Dedifferentiated amniotic fluid mesenchymal stem cell (primary cell): Measurements from ENCODE around the gene MAN2A1.

Experiments used
- DNase-seq: peaks from one replicate; pipeline ENCODE4 v3.0.0-alpha.2; 2016; ENCODE audit errors: extremely low spot score

The MAN2A1 gene

GRCh38 chr5:109689740-109690241 lies at the start of gene MAN2A1:
TSS of gene MAN2A1 (plus strand) at chr5:109689927. CDS start at chr5:109690418, 491 bp downstream.
- peak; percentile 47 for DNase-seq

- DNase-seq: no peak
These were observed 48.8 kb upstream of the MAN2A1 start for GRCh38 chr5:109640976-109641375.

- no peak for DNase-seq
These were observed 45.9 kb upstream of the MAN2A1 start for GRCh38 chr5:109643791-109644350.

- no peak for DNase-seq
These were observed 44.9 kb upstream of the MAN2A1 start for GRCh38 chr5:109644829-109645228.

- DNase-seq: no peak
These were observed 44.0 kb upstream of the MAN2A1 start for GRCh38 chr5:109645707-109646192.

- DNase-seq: no peak
These were observed 40.4 kb upstream of the MAN2A1 start for GRCh38 chr5:109649318-109649717.

GRCh38 chr5:109650493-109650892 lies 39.2 kb upstream of the MAN2A1 start:
- no peak for DNase-seq

GRCh38 chr5:109652096-109652495 lies 37.6 kb upstream of the MAN2A1 start:
- peak; percentile 63 for DNase-seq

- DNase-seq: no peak
These were observed 36.7 kb upstream of the MAN2A1 start for GRCh38 chr5:109653042-109653441.

GRCh38 chr5:109653561-109654239 lies 36.0 kb upstream of the MAN2A1 start:
- DNase-seq: no peak

GRCh38 chr5:109654455-109654854 lies 35.3 kb upstream of the MAN2A1 start:
- DNase-seq: no peak

- no peak for DNase-seq
These were observed 33.9 kb upstream of the MAN2A1 start for GRCh38 chr5:109655841-109656240.

GRCh38 chr5:109656829-109657228 lies 32.9 kb upstream of the MAN2A1 start:
- DNase-seq: peak; percentile 78

- DNase-seq: no peak
These were observed 29.8 kb upstream of the MAN2A1 start for GRCh38 chr5:109659901-109660300.

GRCh38 chr5:109660301-109660700 lies 29.4 kb upstream of the MAN2A1 start:
- DNase-seq: no peak

GRCh38 chr5:109668237-109668636 lies 21.5 kb upstream of the MAN2A1 start:
- DNase-seq: no peak

GRCh38 chr5:109668668-109669422 lies 20.9 kb upstream of the MAN2A1 start:
- DNase-seq: no peak

GRCh38 chr5:109669991-109670706 lies 19.6 kb upstream of the MAN2A1 start:
- DNase-seq: no peak

GRCh38 chr5:109671136-109671535 lies 18.6 kb upstream of the MAN2A1 start:
- DNase-seq: no peak

GRCh38 chr5:109674596-109674995 lies 15.1 kb upstream of the MAN2A1 start:
- no peak for DNase-seq

GRCh38 chr5:109676920-109677319 lies 12.8 kb upstream of the MAN2A1 start:
- no peak for DNase-seq

GRCh38 chr5:109678447-109678846 lies 11.3 kb upstream of the MAN2A1 start:
- no peak for DNase-seq
